GM12875 (cell line): ENCODE data around the gene KIF21B.

Experiments used
- H3K4me3 ChIP-seq: one replicate; pipeline ENCODE4 v1.5.1; 2011; ENCODE audit warnings: low read depth, low read length, control low read depth
- TF ChIP-seq, protein P1 (sequence below): IDR thresholded peaks from 2 replicates; pipeline ENCODE4 v1.5.1; 2011; ENCODE audit warnings: low read depth, mild to moderate bottlenecking, control low read depth, inconsistent platforms, low read length, moderate library complexity, borderline replicate concordance; ENCODE audit not compliant: insufficient read depth

The KIF21B gene

DNA sequence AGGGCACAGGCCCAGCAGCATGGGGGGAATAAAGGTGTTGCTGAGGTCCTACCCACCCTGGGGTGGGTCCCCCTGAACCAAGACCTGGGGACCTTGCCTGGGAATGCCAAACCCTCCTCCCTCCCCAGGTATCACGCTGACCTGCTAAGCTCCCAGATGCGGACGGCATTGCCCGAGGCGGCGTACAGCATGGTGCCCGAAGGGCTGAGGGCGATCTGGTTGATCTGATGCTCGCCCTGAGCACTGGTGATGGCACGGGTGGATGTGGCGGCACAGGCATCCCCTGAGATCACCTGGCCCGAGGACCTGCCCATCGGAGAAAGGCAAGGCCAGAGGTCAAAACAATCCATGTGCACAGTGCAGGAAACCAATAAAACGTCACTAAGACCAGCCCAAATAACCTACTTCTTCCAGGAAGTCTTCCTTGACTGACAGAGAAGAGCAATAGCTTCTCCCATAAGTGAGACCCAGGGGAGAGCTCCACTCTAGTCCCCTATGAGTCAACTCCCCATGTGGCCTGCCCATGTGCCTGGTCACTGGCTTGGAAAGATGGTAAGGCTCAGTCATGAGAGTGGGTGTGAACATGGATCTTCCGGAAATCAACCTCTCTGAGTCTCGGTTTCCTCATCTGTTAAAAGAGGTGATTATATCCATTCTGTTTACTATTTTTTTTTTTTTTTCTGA lies 46.3 kb downstream of the KIF21B start:
- TF ChIP-seq, protein P1, sequence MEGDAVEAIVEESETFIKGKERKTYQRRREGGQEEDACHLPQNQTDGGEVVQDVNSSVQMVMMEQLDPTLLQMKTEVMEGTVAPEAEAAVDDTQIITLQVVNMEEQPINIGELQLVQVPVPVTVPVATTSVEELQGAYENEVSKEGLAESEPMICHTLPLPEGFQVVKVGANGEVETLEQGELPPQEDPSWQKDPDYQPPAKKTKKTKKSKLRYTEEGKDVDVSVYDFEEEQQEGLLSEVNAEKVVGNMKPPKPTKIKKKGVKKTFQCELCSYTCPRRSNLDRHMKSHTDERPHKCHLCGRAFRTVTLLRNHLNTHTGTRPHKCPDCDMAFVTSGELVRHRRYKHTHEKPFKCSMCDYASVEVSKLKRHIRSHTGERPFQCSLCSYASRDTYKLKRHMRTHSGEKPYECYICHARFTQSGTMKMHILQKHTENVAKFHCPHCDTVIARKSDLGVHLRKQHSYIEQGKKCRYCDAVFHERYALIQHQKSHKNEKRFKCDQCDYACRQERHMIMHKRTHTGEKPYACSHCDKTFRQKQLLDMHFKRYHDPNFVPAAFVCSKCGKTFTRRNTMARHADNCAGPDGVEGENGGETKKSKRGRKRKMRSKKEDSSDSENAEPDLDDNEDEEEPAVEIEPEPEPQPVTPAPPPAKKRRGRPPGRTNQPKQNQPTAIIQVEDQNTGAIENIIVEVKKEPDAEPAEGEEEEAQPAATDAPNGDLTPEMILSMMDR: no peak
- H3K4me3 ChIP-seq: no peak overlapping the region

DNA sequence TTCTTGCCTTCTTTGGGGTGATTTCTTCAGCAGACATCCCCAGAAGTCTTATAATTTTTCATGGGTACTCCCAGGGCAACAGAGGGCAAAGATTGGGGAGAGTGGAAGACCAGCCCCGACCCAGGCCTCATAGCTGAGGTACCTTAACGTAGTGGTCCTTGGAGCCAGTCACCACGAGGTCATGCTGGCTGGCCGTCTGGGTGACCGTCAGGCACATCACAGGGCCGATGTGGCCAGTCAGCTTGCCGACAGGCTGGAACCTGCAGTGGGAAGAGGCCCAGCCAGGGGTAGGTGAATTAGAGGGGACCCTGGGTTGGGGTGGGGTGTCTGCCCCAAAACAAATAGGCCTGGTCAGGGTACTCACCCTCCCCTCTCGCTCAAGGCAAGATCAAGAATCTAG lies 46.9 kb downstream of the KIF21B start:
- no peak overlapping the region for H3K4me3 ChIP-seq
- TF ChIP-seq, protein P1: no peak

DNA sequence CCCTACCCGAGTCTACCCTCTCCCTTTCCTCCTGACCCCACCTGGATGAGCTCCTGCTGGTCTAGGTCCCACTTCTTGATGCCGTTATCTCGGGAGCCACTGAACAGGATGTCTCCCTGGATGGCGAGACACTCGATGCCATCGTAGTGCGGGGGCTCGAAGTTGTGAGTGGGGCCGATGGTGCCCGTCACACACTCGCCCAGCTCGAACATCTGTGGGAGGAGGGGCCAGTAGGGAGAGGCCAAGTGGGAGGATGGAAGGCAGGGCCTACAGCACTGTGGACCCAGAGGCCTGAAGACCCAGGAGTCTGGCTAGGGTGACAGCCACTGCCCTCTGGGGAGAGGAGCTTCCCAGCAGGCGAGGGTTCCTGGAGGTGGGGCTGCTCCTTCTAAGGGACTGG lies 48.1 kb downstream of the KIF21B start:
- H3K4me3 ChIP-seq: no peak overlapping the region
- TF ChIP-seq, protein P1: no peak

DNA sequence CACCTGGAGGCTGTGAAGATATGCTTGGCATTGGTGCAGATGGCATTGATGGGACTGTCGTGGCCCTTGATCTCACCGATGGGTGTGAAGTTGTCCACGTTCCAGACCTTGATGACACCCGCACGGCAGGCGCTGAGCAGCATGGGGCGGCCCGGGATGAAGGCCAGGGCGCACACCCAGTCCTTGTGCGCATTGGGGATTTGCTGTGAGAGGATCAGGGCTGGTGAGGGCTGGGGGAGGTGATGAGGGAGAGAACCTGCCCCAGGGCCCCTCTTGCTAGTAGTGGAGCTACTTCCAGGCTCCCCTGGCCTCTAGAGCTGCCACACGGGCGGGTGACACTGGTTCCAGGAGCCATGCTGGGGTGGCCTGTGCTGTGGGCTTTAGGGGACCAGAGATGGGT lies 48.8 kb downstream of the KIF21B start:
- TF ChIP-seq, protein P1: no peak

DNA sequence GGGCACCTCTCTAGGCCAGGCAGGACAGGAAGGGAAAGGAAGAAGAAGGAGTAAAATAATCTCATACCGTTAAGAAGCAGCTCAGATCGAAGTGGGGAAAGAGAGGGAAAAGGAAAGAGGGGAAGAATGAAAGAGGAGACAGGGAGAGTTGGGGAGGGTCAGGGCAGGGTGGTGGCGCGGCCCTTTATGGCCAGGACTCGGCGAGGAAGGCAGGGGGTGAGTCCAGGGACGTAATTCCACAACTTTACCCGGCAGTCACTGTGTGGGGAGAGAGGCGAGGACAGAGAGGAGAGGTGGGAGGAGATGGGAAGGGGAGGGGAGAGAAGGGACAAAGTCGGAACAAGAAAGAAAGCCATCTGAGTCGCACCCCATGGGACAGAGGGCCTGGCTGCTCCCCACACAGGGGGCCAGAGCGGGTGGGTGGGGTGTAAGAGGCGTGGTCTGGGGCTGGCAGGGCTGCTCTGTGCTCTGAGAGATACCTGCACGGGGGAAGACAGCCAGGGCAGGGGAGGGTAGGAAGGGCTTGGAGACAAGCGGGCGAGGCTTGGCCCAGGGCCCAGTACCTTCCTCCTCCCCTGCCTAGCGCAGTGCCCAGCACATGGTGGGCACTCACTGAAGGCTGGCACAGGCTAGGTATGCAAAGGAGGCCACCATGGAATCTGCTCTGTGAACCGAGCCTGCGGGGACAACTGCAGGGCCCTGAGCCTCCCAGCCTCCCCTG lies 49.4 kb downstream of the KIF21B start:
- TF ChIP-seq, protein P1: no peak
- H3K4me3 ChIP-seq: no peak overlapping the region

More for the DNA sequence above, 48.8 kb downstream of the KIF21B start:
- H3K4me3 ChIP-seq: no peak overlapping the region

DNA sequence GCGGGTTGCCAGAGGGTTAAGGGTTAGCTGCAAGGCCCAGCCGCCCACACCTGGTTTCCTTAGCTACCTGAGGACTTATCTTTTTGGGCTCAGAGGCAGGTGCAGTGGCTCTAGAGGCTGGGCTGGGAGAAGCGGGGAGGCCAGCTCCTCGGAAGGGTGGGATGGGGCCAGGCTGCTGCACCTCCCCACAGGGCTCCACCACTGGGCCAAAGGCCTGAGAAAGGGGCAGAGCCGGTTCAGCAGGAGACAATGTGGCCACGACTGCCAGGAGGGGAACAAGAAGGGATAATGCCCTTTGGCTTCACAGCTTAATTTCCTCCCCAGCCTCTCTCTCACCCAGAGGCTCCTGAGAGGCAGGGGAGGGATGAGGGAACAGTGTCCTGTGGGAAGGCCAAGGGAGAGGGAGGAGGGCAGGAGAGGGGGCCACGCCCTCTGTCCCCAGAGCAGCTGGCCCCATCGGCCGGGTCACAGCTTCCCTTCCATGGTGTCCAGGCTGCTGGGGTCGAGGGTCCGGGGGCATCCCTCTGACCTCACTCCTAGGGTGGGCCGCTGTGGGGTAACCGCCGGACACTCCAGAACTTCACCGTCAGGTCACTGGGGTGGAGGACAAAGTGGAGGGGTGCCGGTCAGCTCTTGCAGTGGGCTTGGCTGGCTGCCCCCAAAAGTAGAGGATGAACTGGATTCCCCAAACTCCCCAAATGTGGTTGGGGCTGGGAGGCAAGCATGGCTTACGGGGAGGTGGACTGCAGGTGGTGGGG lies 50.4 kb downstream of the KIF21B start:
- no peak overlapping the region for H3K4me3 ChIP-seq
- TF ChIP-seq, protein P1: no peak
